Peyer's patch (tissue), 4 donors: ENCODE measurements around the gene CARMIL1.

ENCODE experiments used
- CTCF ChIP-seq, 6 experiments: fragments of 450-650 bp in 4 of 6; fragments of 200-600 bp in 2 of 6; sonication (generic) in 1 of 6; IDR thresholded peaks; one replicate each; pipeline ENCODE4 v1.5.1; 2017 to 2019; ENCODE audit warnings: antibody characterized with exemption in 6 of 6, mild to moderate bottlenecking in 3 of 6, moderate library complexity in 1 of 6
- POLR2A ChIP-seq, 2 donors: fragments of 450-650 bp; IDR thresholded peaks; one replicate each; pipeline ENCODE4 v1.5.1; 2017; ENCODE audit warnings: antibody characterized with exemption in 2 of 2, mild to moderate bottlenecking in 2 of 2, moderate library complexity in 2 of 2

GRCh38 chr6:25498505-25498904 is 219.3 kb downstream of the CARMIL1 start:
- TF ChIP-seq CTCF (IDR thresholded peaks at IDR 0.05) (no peak), POLR2A (IDR thresholded peaks at IDR 0.05) (no peak)
